ENCODE results near the gene BCL2L13.

BCL2L13 gene

GRCh38 chr22:17700778-17701177 is 62.2 kb downstream of the BCL2L13 start:
- TF ChIP-seq, protein P1, sequence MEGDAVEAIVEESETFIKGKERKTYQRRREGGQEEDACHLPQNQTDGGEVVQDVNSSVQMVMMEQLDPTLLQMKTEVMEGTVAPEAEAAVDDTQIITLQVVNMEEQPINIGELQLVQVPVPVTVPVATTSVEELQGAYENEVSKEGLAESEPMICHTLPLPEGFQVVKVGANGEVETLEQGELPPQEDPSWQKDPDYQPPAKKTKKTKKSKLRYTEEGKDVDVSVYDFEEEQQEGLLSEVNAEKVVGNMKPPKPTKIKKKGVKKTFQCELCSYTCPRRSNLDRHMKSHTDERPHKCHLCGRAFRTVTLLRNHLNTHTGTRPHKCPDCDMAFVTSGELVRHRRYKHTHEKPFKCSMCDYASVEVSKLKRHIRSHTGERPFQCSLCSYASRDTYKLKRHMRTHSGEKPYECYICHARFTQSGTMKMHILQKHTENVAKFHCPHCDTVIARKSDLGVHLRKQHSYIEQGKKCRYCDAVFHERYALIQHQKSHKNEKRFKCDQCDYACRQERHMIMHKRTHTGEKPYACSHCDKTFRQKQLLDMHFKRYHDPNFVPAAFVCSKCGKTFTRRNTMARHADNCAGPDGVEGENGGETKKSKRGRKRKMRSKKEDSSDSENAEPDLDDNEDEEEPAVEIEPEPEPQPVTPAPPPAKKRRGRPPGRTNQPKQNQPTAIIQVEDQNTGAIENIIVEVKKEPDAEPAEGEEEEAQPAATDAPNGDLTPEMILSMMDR (IDR thresholded peaks at IDR 0.05; ENCODE audit: low read depth, low read length, missing control alignments), result no peak
- H3K4me3 ChIP-seq (replicated peaks; ENCODE audit: low read depth, low read length), result no peak overlapping the region
- DNase-seq (ENCODE audit: extremely low read depth, low read depth), result no peak

DNA sequence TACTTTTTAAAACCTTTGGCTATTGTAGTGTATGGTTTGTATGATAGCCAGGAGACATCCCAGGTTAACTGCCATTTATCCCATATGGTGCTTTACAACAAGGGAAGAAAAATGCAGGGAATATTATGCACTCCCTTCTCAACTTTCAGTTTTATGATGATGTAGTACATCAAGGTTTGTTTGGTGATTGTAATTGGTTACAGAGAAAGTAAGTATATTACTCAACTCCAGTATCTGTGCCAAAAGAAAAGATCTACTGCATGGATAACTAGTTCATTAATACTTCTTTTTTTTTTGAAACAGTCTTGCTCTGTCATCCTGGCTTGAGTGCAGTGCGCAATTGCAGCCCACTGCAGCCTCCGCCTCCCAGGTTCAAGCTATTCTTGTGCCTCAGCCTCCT is 65.3 kb downstream of the BCL2L13 start:
- H3K4me3 ChIP-seq (replicated peaks; ENCODE audit: low read depth, low read length), result no peak overlapping the region
- TF ChIP-seq, protein P1 (IDR thresholded peaks at IDR 0.05; ENCODE audit: low read depth, low read length, missing control alignments), result no peak
- no peak for DNase-seq (ENCODE audit: extremely low read depth, low read depth)

DNA sequence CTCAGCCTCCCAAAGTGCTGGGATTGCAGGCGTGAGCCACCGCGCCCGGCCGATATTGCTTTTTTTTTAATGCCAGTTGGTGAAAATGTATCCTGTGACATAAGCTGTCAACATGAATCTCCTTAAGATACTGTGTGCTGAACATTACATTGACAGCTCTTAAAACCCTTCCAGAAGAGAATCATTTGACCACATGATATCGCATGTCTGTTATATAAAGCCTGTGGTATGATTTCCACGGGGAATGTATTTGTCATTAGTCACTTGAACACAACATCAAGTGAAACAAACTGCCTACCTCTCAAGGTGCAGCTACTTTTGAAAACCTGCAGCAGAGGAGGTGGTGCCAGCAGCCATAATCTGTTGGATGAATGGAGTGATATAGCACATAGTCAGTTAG is 67.0 kb downstream of the BCL2L13 start:
- H3K4me3 ChIP-seq (replicated peaks; ENCODE audit: low read depth, low read length), result no peak overlapping the region
- TF ChIP-seq, protein P1 (IDR thresholded peaks at IDR 0.05; ENCODE audit: low read depth, low read length, missing control alignments), result no peak
- DNase-seq (ENCODE audit: extremely low read depth, low read depth), result no peak

DNA sequence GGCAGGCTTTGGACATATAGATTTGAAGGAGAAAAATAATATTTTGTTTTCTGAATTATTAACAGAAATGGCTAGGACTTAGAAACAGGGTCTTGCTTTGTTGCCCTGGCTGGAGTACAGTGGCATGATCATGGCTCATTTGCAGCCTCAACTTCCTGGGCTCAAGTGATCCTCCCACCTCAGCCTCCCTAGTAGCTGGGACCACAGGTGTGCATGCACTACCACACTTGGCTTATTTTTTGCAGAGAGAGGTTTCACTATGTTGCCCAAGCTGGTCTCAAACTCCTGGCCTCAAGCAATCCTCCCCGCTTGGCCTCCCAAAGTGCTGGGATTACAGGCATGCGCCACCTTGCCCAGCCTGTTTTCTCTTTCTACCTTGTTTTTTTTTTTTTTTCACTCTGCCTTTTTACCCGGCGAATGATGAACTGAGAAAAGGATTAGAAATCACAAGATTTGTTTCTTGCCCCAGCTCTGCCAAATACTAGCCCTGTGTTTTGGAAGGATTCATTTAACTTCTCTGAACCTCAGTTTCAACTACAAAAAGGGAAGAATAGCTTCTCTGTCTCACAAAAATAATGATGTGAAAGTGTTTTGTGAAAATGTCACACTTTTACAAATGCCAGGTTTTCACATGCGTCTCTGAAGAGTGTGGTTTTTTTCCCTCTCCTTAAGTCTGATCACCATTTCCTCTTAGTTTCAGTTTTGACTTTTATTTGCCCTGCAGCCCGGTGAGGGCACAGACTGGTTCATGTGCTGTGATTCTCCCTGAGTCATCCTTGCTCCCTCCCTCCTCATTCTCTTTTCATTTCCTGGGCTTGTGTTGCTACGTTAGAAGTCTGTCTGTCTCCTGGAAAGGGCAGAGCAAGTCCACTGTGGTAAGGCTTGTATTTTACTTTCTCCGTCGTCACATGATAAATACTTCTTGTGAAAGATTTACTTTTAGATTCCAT is 67.7 kb downstream of the BCL2L13 start:
- TF ChIP-seq, protein P1 (IDR thresholded peaks at IDR 0.05; ENCODE audit: low read depth, low read length, missing control alignments), result no peak
- DNase-seq (ENCODE audit: extremely low read depth, low read depth), result peak; percentile 81
- peak overlapping the region; percentile 26 for H3K4me3 ChIP-seq (replicated peaks; ENCODE audit: low read depth, low read length)

DNA sequence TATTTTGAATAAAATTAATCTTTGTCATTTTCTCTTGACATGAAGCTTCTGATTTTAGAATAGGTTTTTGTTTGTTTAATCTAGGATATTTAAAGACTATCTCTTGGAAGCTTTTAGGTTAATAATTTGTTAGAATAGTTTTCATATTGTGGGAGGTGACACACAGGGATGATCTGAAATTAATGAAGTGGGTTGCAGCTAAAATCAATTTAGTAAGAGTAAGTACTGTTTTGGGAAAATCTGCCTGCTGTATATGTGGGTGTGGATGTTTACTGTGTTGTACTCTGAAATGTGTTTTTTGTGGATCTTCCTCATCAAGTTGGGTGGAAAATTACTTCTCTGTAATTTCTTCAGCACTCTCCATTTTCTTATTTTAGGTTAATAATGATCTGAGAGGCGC is 68.4 kb downstream of the BCL2L13 start:
- DNase-seq (ENCODE audit: extremely low read depth, low read depth), result no peak
- peak overlapping the region; percentile 26 for H3K4me3 ChIP-seq (replicated peaks; ENCODE audit: low read depth, low read length)
- TF ChIP-seq, protein P1 (IDR thresholded peaks at IDR 0.05; ENCODE audit: low read depth, low read length, missing control alignments), result no peak

- peak overlapping the region; percentile 26 for H3K4me3 ChIP-seq (replicated peaks; ENCODE audit: low read depth, low read length)
- no peak for DNase-seq (ENCODE audit: extremely low read depth, low read depth)
- TF ChIP-seq, protein P1 (IDR thresholded peaks at IDR 0.05; ENCODE audit: low read depth, low read length, missing control alignments), result no peak
Measured at GRCh38 chr22:17707526-17707925, 69.0 kb downstream of the BCL2L13 start.
